Panc1 (cell line): ENCODE data around the gene IL15.

Source experiments
- POLR2AphosphoS5 ChIP-seq: IDR thresholded peaks from 2 replicates; pipeline ENCODE4 v1.6.1; 2012; ENCODE audit warnings: mild to moderate bottlenecking, low read depth, low read length, moderate library complexity
- TCF7L2 ChIP-seq: IDR thresholded peaks from 2 replicates; pipeline ENCODE4 v1.6.1; 2011; ENCODE audit warnings: mild to moderate bottlenecking, low read depth, low read length, inconsistent platforms
- TF ChIP-seq, protein P1 (sequence below): fragments of 450-650 bp; IDR thresholded peaks from 2 replicates; pipeline ENCODE4 v1.5.1; 2017; ENCODE audit warnings: mild to moderate bottlenecking

DNA sequence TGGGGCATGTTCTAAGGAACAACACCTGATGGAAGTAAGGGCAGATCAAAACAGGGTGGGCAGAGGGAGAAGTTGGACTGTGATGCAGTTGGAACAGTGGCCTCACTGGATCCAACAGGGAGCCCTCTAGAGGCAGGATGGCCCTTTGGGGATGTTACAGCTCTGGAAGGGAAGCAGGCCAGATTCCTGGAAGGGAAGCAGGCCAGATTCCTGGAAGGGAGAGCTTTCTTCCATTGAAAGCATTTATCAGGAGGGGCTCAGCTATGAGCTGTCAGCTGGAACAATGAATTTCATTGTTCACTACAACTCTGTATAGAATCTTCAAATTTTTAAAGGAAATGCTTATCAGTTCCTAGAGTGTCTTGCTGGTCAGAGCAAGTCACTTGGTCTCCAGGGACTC lies 17.7 kb downstream of the IL15 start:
- TF ChIP-seq, protein P1, sequence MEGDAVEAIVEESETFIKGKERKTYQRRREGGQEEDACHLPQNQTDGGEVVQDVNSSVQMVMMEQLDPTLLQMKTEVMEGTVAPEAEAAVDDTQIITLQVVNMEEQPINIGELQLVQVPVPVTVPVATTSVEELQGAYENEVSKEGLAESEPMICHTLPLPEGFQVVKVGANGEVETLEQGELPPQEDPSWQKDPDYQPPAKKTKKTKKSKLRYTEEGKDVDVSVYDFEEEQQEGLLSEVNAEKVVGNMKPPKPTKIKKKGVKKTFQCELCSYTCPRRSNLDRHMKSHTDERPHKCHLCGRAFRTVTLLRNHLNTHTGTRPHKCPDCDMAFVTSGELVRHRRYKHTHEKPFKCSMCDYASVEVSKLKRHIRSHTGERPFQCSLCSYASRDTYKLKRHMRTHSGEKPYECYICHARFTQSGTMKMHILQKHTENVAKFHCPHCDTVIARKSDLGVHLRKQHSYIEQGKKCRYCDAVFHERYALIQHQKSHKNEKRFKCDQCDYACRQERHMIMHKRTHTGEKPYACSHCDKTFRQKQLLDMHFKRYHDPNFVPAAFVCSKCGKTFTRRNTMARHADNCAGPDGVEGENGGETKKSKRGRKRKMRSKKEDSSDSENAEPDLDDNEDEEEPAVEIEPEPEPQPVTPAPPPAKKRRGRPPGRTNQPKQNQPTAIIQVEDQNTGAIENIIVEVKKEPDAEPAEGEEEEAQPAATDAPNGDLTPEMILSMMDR = peak; percentile 57
- no peak for TF ChIP-seq POLR2AphosphoS5
- no peak for TF ChIP-seq TCF7L2
